K562 (cell line): ENCODE measurements around the gene ZCCHC24. TPM values are rescaled to one million over a fixed set of nuclear protein-coding genes. Genes with fewer than 3 reads are reported as not detected.
A peak's percentile ranks its signal among the peaks of the same experiment; 100 is the strongest.

Experiments used
- ATAC-seq: fragments of 200-7000 bp; cut with Tn5 transposase; 3 replicates; pipeline ENCODE4 v1.9.1; 2020; ENCODE audit warnings: moderate library complexity
- BruUV-seq: library from RNA; stranded (reverse); fragments of 400-500 nt; replicated peaks from 2 replicates; lab custom pipeline; 2021; lab: Mats Ljungman, UMichigan
- CTCF ChIA-PET: fragments of 300-600 bp; formaldehyde crosslinking; extraction: SDS; loops from one replicate; lab custom pipeline; 2021; ENCODE audit warnings: low intra/inter-chr PET ratio; lab: Yijun Ruan, JAX
- POLR2A ChIA-PET: fragments of 300-600, 350-650 bp; sonication (Branson Sonifier 250); formaldehyde crosslinking; extraction: SDS; loops from one replicate; lab custom pipeline; 2021; ENCODE audit warnings: antibody characterized with exemption, inconsistent platforms; lab: Yijun Ruan, JAX
- DNase-seq, 4 experiments: peaks; one replicate each; pipeline versions ENCODE4 v3.0.0 to v3.0.0-alpha.2; 2011 to 2018; ENCODE audit warnings: low spot score in 3 of 4, mixed read lengths in 3 of 4; ENCODE audit errors: extremely low read depth in 1 of 4
- FAIRE-seq: peaks from 2 replicates; lab custom pipeline; 2011; peaks lifted over from hg19 to GRCh38; lab: Jason Lieb, UNC
- H2AFZ ChIP-seq: 2 replicates; pipeline ENCODE4 v1.6.0; 2011; ENCODE audit warnings: low read depth, low read length, control low read depth, inconsistent platforms
- H3K27ac ChIP-seq: fragments of 200-600 bp; 3 replicates; pipeline ENCODE4 v1.8.0; 2011; ENCODE audit warnings: low read depth, mild to moderate bottlenecking, control low read depth, inconsistent platforms, low read length, moderate library complexity, mixed read lengths; ENCODE audit errors: extremely low read depth
- H3K27me3 ChIP-seq, 2 experiments: fragments of 300-600 bp in 1 of 2; 2 replicates in 1 of 2; 3 replicates in 1 of 2; pipeline versions ENCODE4 v1.6.0 to v1.8.0; 2011; ENCODE audit warnings: inconsistent platforms in 2 of 2, low read length in 2 of 2, mild to moderate bottlenecking in 1 of 2, mixed read lengths in 1 of 2, moderate library complexity in 1 of 2; ENCODE audit not compliant: control insufficient read depth in 2 of 2, insufficient read depth in 2 of 2
- H3K36me3 ChIP-seq: fragments of 300-600 bp; 3 replicates; pipeline ENCODE4 v1.8.0; 2011; ENCODE audit warnings: mild to moderate bottlenecking, low read length, inconsistent platforms; ENCODE audit not compliant: control insufficient read depth, insufficient read depth
- H3K4me1 ChIP-seq, 2 experiments: fragments of 200-600 bp in 1 of 2; replicated peaks in 1 of 2; 2 replicates in 1 of 2; 3 replicates in 1 of 2; pipeline versions ENCODE4 v1.5.1 to v1.8.0; 2011; ENCODE audit warnings: inconsistent platforms in 2 of 2, low read length in 2 of 2, mild to moderate bottlenecking in 1 of 2, mixed read lengths in 1 of 2, moderate library complexity in 1 of 2; ENCODE audit not compliant: control insufficient read depth in 2 of 2, insufficient read depth in 2 of 2
- H3K4me2 ChIP-seq: 2 replicates; pipeline ENCODE4 v1.6.1; 2011; ENCODE audit warnings: low read length, control low read depth, inconsistent platforms, mixed read lengths; ENCODE audit not compliant: insufficient read depth
- H3K4me3 ChIP-seq: fragments of 200-600 bp; sonication (generic), shearing (Covaris generic); 2 replicates; pipeline ENCODE4 v1.5.1; 2016; ENCODE audit warnings: control low read depth, inconsistent platforms
- H3K79me2 ChIP-seq: fragments of 200-600 bp; 3 replicates; pipeline ENCODE4 v1.8.0; 2011; ENCODE audit warnings: low read length, inconsistent platforms; ENCODE audit not compliant: control insufficient read depth, insufficient read depth
- H3K9ac ChIP-seq, 2 experiments: 2 replicates each; pipeline versions ENCODE4 v1.6.0 to v1.6.1; 2011; ENCODE audit warnings: low read depth in 2 of 2, low read length in 2 of 2, control low read depth in 1 of 2, inconsistent platforms in 1 of 2, mild to moderate bottlenecking in 1 of 2, mixed read lengths in 1 of 2; ENCODE audit not compliant: insufficient read depth in 1 of 2
- H3K9me1 ChIP-seq: one replicate; pipeline ENCODE4 v1.6.0; 2011; ENCODE audit warnings: inconsistent platforms, mild to moderate bottlenecking, low read length, moderate library complexity; ENCODE audit not compliant: control insufficient read depth, insufficient read depth
- H3K9me3 ChIP-seq: replicated peaks from 2 replicates; pipeline ENCODE4 v1.5.1; 2011; ENCODE audit warnings: low read depth, low read length, inconsistent platforms; ENCODE audit not compliant: control insufficient read depth, insufficient read depth
- H4K20me1 ChIP-seq: replicated peaks from 2 replicates; pipeline ENCODE4 v1.6.1; 2011; ENCODE audit warnings: low read length, inconsistent platforms, mixed read lengths; ENCODE audit not compliant: control insufficient read depth, insufficient read depth
- FOXA1 ChIP-seq: fragments of 450-650 bp; IDR thresholded peaks from 2 replicates; pipeline ENCODE4 v1.6.1; 2016; ENCODE audit warnings: mild to moderate bottlenecking, borderline replicate concordance
- HDAC3 ChIP-seq: fragments of 450-650 bp; IDR thresholded peaks from 2 replicates; pipeline ENCODE4 v1.6.1; 2018; ENCODE audit warnings: borderline replicate concordance, mild to moderate bottlenecking, moderate library complexity; ENCODE audit not compliant: partially characterized antibody
- KLF10 ChIP-seq: fragments of 250-450 bp; sonication (Bioruptor Pico); IDR thresholded peaks from 2 replicates; pipeline ENCODE4 v1.6.1; 2021; ENCODE audit warnings: matching md5 sums
- PTBP1 ChIP-seq: fragments of 200-400 bp; formaldehyde crosslinking; IDR thresholded peaks from 2 replicates; pipeline ENCODE4 v1.6.1; 2017; ENCODE audit warnings: low read depth, low read length
- RBM39 ChIP-seq: fragments of 200-400 bp; formaldehyde crosslinking; optimal IDR thresholded peaks from 2 replicates; pipeline ENCODE3; 2018; ENCODE audit warnings: low read depth, low read length
- RHOXF2B ChIP-seq: fragments of 250-450 bp; sonication (Bioruptor Pico); conservative IDR thresholded peaks from 2 replicates; pipeline ENCODE4 v1.5.1; 2021
- TOE1 ChIP-seq, 2 experiments: fragments of 450-650 bp in 1 of 2; sonication (generic) in 1 of 2; formaldehyde crosslinking in 1 of 2; IDR thresholded peaks; 2 replicates each; pipeline versions ENCODE4 v1.7.1 to v1.8.0; 2016 to 2022; ENCODE audit warnings: borderline replicate concordance in 2 of 2, mild to moderate bottlenecking in 2 of 2, antibody characterized with exemption in 1 of 2, inconsistent platforms in 1 of 2, low read depth in 1 of 2, missing genetic modification reagents in 1 of 2, moderate library complexity in 1 of 2
- TSC22D4 ChIP-seq: fragments of 450-650 bp; IDR thresholded peaks from 2 replicates; pipeline ENCODE4 v1.6.1; 2016; ENCODE audit warnings: missing genetic modification characterization, missing biosample characterization, control low read depth
- WHSC1 ChIP-seq: IDR thresholded peaks from one replicate; pipeline ENCODE4 v1.6.1; 2012; ENCODE audit warnings: low read length, control low read depth, inconsistent platforms
- ZNF217 ChIP-seq: sonication (generic); formaldehyde crosslinking; IDR thresholded peaks from 2 replicates; pipeline ENCODE4 v1.8.0; 2022; ENCODE audit warnings: mild to moderate bottlenecking, missing genetic modification reagents
- ZNF695 ChIP-seq: fragments of 450-650 bp; formaldehyde crosslinking; IDR thresholded peaks from 2 replicates; pipeline ENCODE4 v1.4.0; 2020; ENCODE audit warnings: mild to moderate bottlenecking, moderate library complexity
- ZSCAN32 ChIP-seq: fragments of 450-650 bp; formaldehyde crosslinking; IDR thresholded peaks from 2 replicates; pipeline ENCODE4 v1.4.0; 2020; ENCODE audit warnings: mild to moderate bottlenecking, moderate library complexity
- WGBS: fragments of 100-300 bp; shearing (Covaris generic); methylation state at CpG from one replicate; pipeline ENCODE4 v1.1.6; 2016; ENCODE audit warnings: low coverage, mixed read lengths; ENCODE audit not compliant: insufficient coverage; ENCODE audit errors: missing lambda C conversion rate; 5-methylcytosine and 5-hydroxymethylcytosine counted together
- in situ Hi-C: fragments of 300-500 bp; cut with MboI; formaldehyde crosslinking; loops from 4 replicates; pipeline ENCODE4 v1.15.0; 2018; ENCODE audit warnings: inconsistent platforms, mixed read lengths
- intact Hi-C: fragments of 100-400 bp; cut with micrococcal nuclease; formaldehyde crosslinking; loops from 2 replicates; pipeline ENCODE4 v1.14.2; 2022
- polyA plus RNA-seq, 8 experiments: library from polyadenylated mRNA; depleted of rRNA in 4 of 8; stranded (reverse) in 5 of 8; unstranded in 3 of 8; fragments of >200 nt; fragmentation: Nextera tagmentation in 2 of 8; fragmentation: Illumina TruSeq in 1 of 8; extraction: Ambion mirVana in 2 of 8; extraction: Trizol in 1 of 8; gene quantifications; 2 replicates each; pipeline versions ENCODE4 v1.2.1 to v1.2.3, GENCODE V29; 2011 to 2014; ENCODE audit warnings: inconsistent platforms in 1 of 8, missing spikeins in 1 of 8
- total RNA-seq, 7 experiments: library from RNA; depleted of rRNA in 6 of 7; stranded (reverse); fragments of >200 nt in 6 of 7; fragmentation: Illumina TruSeq in 2 of 7; extraction: Trizol in 2 of 7; gene quantifications; 2 replicates each; pipeline versions ENCODE4 v1.2.1 to v1.2.3, GENCODE V29; 2011 to 2021; ENCODE audit warnings: low replicate concordance in 1 of 7
- TF ChIP-seq, protein P1 (sequence below): sonication (generic); formaldehyde crosslinking; IDR thresholded peaks from 2 replicates; pipeline ENCODE4 v1.8.1; 2022; ENCODE audit warnings: missing genetic modification reagents
- TF ChIP-seq, protein P2 (sequence below), 2 experiments: IDR thresholded peaks; 2 replicates each; pipeline ENCODE4 v1.6.1; 2011; ENCODE audit warnings: borderline replicate concordance in 1 of 2, control low read depth in 1 of 2, low read depth in 1 of 2, low read length in 1 of 2, mild to moderate bottlenecking in 1 of 2, mixed read lengths in 1 of 2, moderate library complexity in 1 of 2; ENCODE audit not compliant: insufficient read depth in 1 of 2, insufficient read length in 1 of 2, poor library complexity in 1 of 2, severe bottlenecking in 1 of 2; ENCODE audit errors: extremely low read depth in 1 of 2
- TF ChIP-seq, protein P3 (sequence below): fragments of 450-650 bp; IDR thresholded peaks from 2 replicates; pipeline ENCODE4 v1.6.1; 2017; ENCODE audit warnings: mild to moderate bottlenecking, moderate library complexity
- TF ChIP-seq, protein P4 (sequence below): fragments of 450-650 bp; IDR thresholded peaks from 2 replicates; pipeline ENCODE4 v1.6.1; 2016; ENCODE audit warnings: low read depth, mild to moderate bottlenecking, moderate library complexity

Gene ZCCHC24
- total and polyA plus RNA-seq, 9 of the 15 experiments (the other 6 are each of a cell fraction or from before 2014, with no cell fraction given) = 0.84 to 11.0 (median 4.6) TPM

DNA sequence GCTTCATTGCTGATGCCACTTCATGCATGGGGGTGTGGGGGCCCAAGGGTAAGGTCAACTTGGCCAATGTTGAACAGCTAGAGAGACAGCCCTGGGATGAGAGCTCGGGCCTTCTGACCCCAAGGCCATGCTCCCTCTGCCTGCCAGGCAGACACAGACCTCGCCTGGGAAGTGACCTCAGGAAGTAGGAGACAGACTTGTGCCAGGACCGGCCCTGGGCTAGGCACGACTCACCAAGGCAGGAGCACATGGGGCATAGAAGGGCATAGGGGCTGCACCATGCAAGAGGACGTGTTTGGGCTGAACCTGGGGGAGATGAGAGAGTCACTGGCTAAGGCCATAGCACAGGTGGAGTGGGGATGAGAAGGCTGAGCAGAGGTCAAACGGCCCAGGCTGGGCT is 27.1 kb downstream of the ZCCHC24 start:
- Histone ChIP-seq H3K4me3 (no peak overlapping the region), H4K20me1 (no peaks in the 10 kb centered on the region), H3K9me1 (no peaks in the 10 kb centered on the region), H3K27me3 (no peaks in the 10 kb centered on the region), H3K9ac (peak overlapping the region in 1 of 2 experiments; percentile 38; a peak in 1 of 4 replicates), H3K4me1 (peaks cover 22 to 25% of the 10 kb centered on the region in 2 experiments), H3K9me3 (no peaks in the 10 kb centered on the region), H3K36me3 (no peaks in the 10 kb centered on the region; the same call in 2 of the 3 replicates), H2AFZ (no peak overlapping the region), H3K27ac (no peak overlapping the region), H3K79me2 (no peaks in the 10 kb centered on the region), H3K4me2 (no peak overlapping the region)
- ChIA-PET POLR2A (interaction anchor here (0.6 kb wide), 1 partner anchor 51 kb away, joined by 3 read pairs; no protein-coding TSS in a partner anchor), CTCF (no interaction called here)
- WGBS = 50% methylated on average over 6 of the region's 6 CpGs
- FAIRE-seq (no peak), DNase-seq (no peak), ATAC-seq (no peak)
- intact Hi-C loops (no loop called here), in situ Hi-C loops (no loop called here)
- BruUV-seq = no TSS peak
- TF ChIP-seq KLF10 (no peak), ZNF217 (CRISPR knock-in tag) (no peak), ZNF695 (CRISPR knock-in tag) (no peak), TSC22D4 (tag) (no peak), ZSCAN32 (CRISPR knock-in tag) (no peak), FOXA1 (no peak), WHSC1 (no peak), TOE1 (IDR thresholded peaks at IDR 0.05; ENCODE audit: borderline replicate concordance) (no peak), TOE1 (CRISPR knock-in tag; IDR thresholded peaks at IDR 0.05; ENCODE audit: borderline replicate concordance, low read depth) (no peak), PTBP1 (no peak), HDAC3 (no peak), RBM39 (no peak), RHOXF2B (CRISPR knock-in tag) (no peak)
- TF ChIP-seq, protein P1, sequence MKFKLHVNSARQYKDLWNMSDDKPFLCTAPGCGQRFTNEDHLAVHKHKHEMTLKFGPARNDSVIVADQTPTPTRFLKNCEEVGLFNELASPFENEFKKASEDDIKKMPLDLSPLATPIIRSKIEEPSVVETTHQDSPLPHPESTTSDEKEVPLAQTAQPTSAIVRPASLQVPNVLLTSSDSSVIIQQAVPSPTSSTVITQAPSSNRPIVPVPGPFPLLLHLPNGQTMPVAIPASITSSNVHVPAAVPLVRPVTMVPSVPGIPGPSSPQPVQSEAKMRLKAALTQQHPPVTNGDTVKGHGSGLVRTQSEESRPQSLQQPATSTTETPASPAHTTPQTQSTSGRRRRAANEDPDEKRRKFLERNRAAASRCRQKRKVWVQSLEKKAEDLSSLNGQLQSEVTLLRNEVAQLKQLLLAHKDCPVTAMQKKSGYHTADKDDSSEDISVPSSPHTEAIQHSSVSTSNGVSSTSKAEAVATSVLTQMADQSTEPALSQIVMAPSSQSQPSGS (CRISPR knock-in tag) = no peak
- TF ChIP-seq, protein P2, sequence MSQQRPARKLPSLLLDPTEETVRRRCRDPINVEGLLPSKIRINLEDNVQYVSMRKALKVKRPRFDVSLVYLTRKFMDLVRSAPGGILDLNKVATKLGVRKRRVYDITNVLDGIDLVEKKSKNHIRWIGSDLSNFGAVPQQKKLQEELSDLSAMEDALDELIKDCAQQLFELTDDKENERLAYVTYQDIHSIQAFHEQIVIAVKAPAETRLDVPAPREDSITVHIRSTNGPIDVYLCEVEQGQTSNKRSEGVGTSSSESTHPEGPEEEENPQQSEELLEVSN (IDR thresholded peaks at IDR 0.05; ENCODE audit: borderline replicate concordance in 1 of 2, extremely low read depth in 1 of 2, insufficient read depth in 1 of 2, insufficient read length in 1 of 2, low read depth in 1 of 2, low read length in 1 of 2, poor library complexity in 1 of 2, severe bottlenecking in 1 of 2) = no peak
- TF ChIP-seq, protein P3, sequence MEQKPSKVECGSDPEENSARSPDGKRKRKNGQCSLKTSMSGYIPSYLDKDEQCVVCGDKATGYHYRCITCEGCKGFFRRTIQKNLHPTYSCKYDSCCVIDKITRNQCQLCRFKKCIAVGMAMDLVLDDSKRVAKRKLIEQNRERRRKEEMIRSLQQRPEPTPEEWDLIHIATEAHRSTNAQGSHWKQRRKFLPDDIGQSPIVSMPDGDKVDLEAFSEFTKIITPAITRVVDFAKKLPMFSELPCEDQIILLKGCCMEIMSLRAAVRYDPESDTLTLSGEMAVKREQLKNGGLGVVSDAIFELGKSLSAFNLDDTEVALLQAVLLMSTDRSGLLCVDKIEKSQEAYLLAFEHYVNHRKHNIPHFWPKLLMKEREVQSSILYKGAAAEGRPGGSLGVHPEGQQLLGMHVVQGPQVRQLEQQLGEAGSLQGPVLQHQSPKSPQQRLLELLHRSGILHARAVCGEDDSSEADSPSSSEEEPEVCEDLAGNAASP = no peak
- TF ChIP-seq, protein P4, sequence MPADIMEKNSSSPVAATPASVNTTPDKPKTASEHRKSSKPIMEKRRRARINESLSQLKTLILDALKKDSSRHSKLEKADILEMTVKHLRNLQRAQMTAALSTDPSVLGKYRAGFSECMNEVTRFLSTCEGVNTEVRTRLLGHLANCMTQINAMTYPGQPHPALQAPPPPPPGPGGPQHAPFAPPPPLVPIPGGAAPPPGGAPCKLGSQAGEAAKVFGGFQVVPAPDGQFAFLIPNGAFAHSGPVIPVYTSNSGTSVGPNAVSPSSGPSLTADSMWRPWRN = no peak
